HG03045 (cell line): Measurements from ENCODE around the gene ATG14.

Experiments
- ATAC-seq: cut with Tn5 transposase; IDR thresholded peaks from one replicate; pipeline ENCODE4 v1.9.1; 2021; ENCODE audit warnings: mild to moderate bottlenecking, moderate library complexity; ENCODE audit not compliant: unreplicated experiment

ATG14 gene

GRCh38 chr14:55323910-55324309, 87.7 kb downstream of the ATG14 start:
- no peak for ATAC-seq

GRCh38 chr14:55318694-55319093, 92.9 kb downstream of the ATG14 start:
- ATAC-seq, result no peak

GRCh38 chr14:55317542-55318306, 93.9 kb downstream of the ATG14 start:
- ATAC-seq, result no peak

GRCh38 chr14:55316564-55316963, 95.1 kb downstream of the ATG14 start:
- ATAC-seq, result no peak
